Esophagus mucosa (tissue), 1 donor: Measurements from ENCODE around the gene LIPG. TPM values are rescaled to one million over a fixed set of nuclear protein-coding genes. Genes with fewer than 3 reads are reported as not detected.
"Not testable (repeated sequence)": the region's sequence is repeated elsewhere in the genome, so short reads cannot be mapped to it uniquely, and the experiment has no call there.

Experiments used
- ATAC-seq: fragments of 200-7000 bp; cut with Tn5 transposase; one replicate; pipeline ENCODE4 v1.9.1; 2020
- total RNA-seq: library from RNA; stranded (reverse); gene quantifications from one replicate; pipeline ENCODE4 v1.2.4, GENCODE V29; 2023
- donor health status: DM: yes; HTN: yes; CAD: no.

Gene LIPG
- total RNA-seq, 1 donor from 2014 or later = 8.6 TPM

- ATAC-seq = no peak
Measured at GRCh38 chr18:49546719-49547273, 15.1 kb upstream of the LIPG start.

GRCh38 chr18:49547701-49548100 lies 14.2 kb upstream of the LIPG start:
- ATAC-seq = no peak

- ATAC-seq = no peak
Measured at GRCh38 chr18:49548229-49548636, 13.6 kb upstream of the LIPG start.

- ATAC-seq = no peak
Measured at GRCh38 chr18:49550621-49551339, 11.1 kb upstream of the LIPG start.

- ATAC-seq = no peak
Measured at GRCh38 chr18:49553003-49553402, 8.9 kb upstream of the LIPG start.

GRCh38 chr18:49555641-49556040 lies 6.2 kb upstream of the LIPG start:
- ATAC-seq = no peak

GRCh38 chr18:49558356-49558755 lies 3.5 kb upstream of the LIPG start:
- ATAC-seq = no peak

GRCh38 chr18:49559326-49559931 lies 2.4 kb upstream of the LIPG start:
- ATAC-seq = not testable (repeated sequence)

GRCh38 chr18:49560277-49560623 lies 1.6 kb upstream of the LIPG start:
- ATAC-seq = no peak

- ATAC-seq = peak; percentile 34
Measured at GRCh38 chr18:49560624-49561288, 1.1 kb upstream of the LIPG start.

- ATAC-seq = peak; percentile 23
Measured at GRCh38 chr18:49562481-49563129, 748 bp downstream of the LIPG start.

GRCh38 chr18:49563130-49563540 lies 1.3 kb downstream of the LIPG start:
- peak; percentile 64 for ATAC-seq

- ATAC-seq = no peak
Measured at GRCh38 chr18:49563701-49564517, 2.1 kb downstream of the LIPG start.

- ATAC-seq = no peak
Measured at GRCh38 chr18:49564518-49564834, 2.6 kb downstream of the LIPG start.

- ATAC-seq = no peak
Measured at GRCh38 chr18:49565101-49565500, 3.2 kb downstream of the LIPG start.

GRCh38 chr18:49565612-49566011 lies 3.8 kb downstream of the LIPG start:
- no peak for ATAC-seq

- no peak for ATAC-seq
Measured at GRCh38 chr18:49566217-49566770, 4.4 kb downstream of the LIPG start.

- no peak for ATAC-seq
Measured at GRCh38 chr18:49566985-49567384, 5.1 kb downstream of the LIPG start.

- ATAC-seq = peak; percentile 91
Measured at GRCh38 chr18:49569724-49570123, 7.9 kb downstream of the LIPG start.

GRCh38 chr18:49570836-49571235 lies 9.0 kb downstream of the LIPG start:
- ATAC-seq = no peak

- no peak for ATAC-seq
Measured at GRCh38 chr18:49572611-49573345, 10.9 kb downstream of the LIPG start.
